EL (cell line): Measurements from ENCODE around the gene KIDINS220.
A peak's percentile ranks its signal among the peaks of the same experiment; 100 is the strongest.

Source experiments
- DNase-seq: peaks from one replicate; pipeline ENCODE4 v3.0.0-alpha.2; 2016

Gene KIDINS220

GRCh38 chr2:8802741-8803140, 34.7 kb downstream of the KIDINS220 start:
- DNase-seq: no peak

- no peak for DNase-seq
Measured at GRCh38 chr2:8800821-8801220, 36.6 kb downstream of the KIDINS220 start.

- DNase-seq: no peak
Measured at GRCh38 chr2:8800218-8800617, 37.2 kb downstream of the KIDINS220 start.

- peak; percentile 9 for DNase-seq
Measured at GRCh38 chr2:8799004-8799403, 38.4 kb downstream of the KIDINS220 start.

GRCh38 chr2:8798393-8798792, 39.0 kb downstream of the KIDINS220 start:
- no peak for DNase-seq

GRCh38 chr2:8797682-8798081, 39.7 kb downstream of the KIDINS220 start:
- no peak for DNase-seq

- no peak for DNase-seq
Measured at GRCh38 chr2:8796878-8797550, 40.4 kb downstream of the KIDINS220 start.

GRCh38 chr2:8796315-8796848, 41.0 kb downstream of the KIDINS220 start:
- no peak for DNase-seq

GRCh38 chr2:8794923-8795825, 42.2 kb downstream of the KIDINS220 start:
- peak; percentile 53 for DNase-seq

- no peak for DNase-seq
Measured at GRCh38 chr2:8790739-8791162, 46.7 kb downstream of the KIDINS220 start.

GRCh38 chr2:8786463-8786862, 51.0 kb downstream of the KIDINS220 start:
- DNase-seq: no peak

- no peak for DNase-seq
Measured at GRCh38 chr2:8779795-8780671, 57.4 kb downstream of the KIDINS220 start.

GRCh38 chr2:8774371-8774770, 63.0 kb downstream of the KIDINS220 start:
- DNase-seq: no peak

GRCh38 chr2:8767324-8767723, 70.1 kb downstream of the KIDINS220 start:
- DNase-seq: no peak

- peak; percentile 39 for DNase-seq
Measured at GRCh38 chr2:8761529-8762164, 75.8 kb downstream of the KIDINS220 start.

- no peak for DNase-seq
Measured at GRCh38 chr2:8756716-8757115, 80.7 kb downstream of the KIDINS220 start.

- no peak for DNase-seq
Measured at GRCh38 chr2:8756230-8756629, 81.2 kb downstream of the KIDINS220 start.

- peak; percentile 1 for DNase-seq
Measured at GRCh38 chr2:8754106-8754776, 83.2 kb downstream of the KIDINS220 start.

- DNase-seq: no peak
Measured at GRCh38 chr2:8753609-8754008, 83.8 kb downstream of the KIDINS220 start.

- no peak for DNase-seq
Measured at GRCh38 chr2:8752385-8752784, 85.0 kb downstream of the KIDINS220 start.

- DNase-seq: peak; percentile 28
Measured at GRCh38 chr2:8750221-8750620, 87.2 kb downstream of the KIDINS220 start.

GRCh38 chr2:8743261-8743660, 94.2 kb downstream of the KIDINS220 start:
- peak; percentile 3 for DNase-seq
